Kidney (tissue), 14 donors: ENCODE data around the gene AKIP1. TPM values are rescaled to one million over a fixed set of nuclear protein-coding genes. Genes with fewer than 3 reads are reported as not detected.

Experiments
- DNase-seq, 5 donors: peaks; one replicate each; pipeline ENCODE4 v3.0.0-alpha.2; 2013 to 2020
- FAIRE-seq: peaks from 2 replicates; lab custom pipeline; 2012; peaks lifted over from hg19 to GRCh38; lab: Jason Lieb, UNC
- H3K27ac ChIP-seq, 2 donors: one replicate each; pipeline ENCODE4 v1.7.0; 2013; ENCODE audit warnings: low read depth in 2 of 2, low read length in 2 of 2, inconsistent platforms in 1 of 2
- H3K27me3 ChIP-seq: one replicate; pipeline ENCODE4 v1.7.1; 2013; ENCODE audit warnings: low read length, inconsistent platforms; ENCODE audit not compliant: control insufficient read depth, insufficient read depth
- H3K36me3 ChIP-seq, 3 donors: one replicate each; pipeline versions ENCODE4 v1.7.0 to v1.7.1; 2013; ENCODE audit warnings: low read length in 3 of 3, control low read depth in 1 of 3, inconsistent platforms in 1 of 3; ENCODE audit not compliant: insufficient read depth in 3 of 3, control insufficient read depth in 2 of 3
- H3K4me1 ChIP-seq, 3 donors: one replicate each; pipeline versions ENCODE4 v1.7.0 to v1.7.1; 2013; ENCODE audit warnings: low read length in 3 of 3, inconsistent platforms in 1 of 3, low read depth in 1 of 3; ENCODE audit not compliant: control insufficient read depth in 2 of 3, insufficient read depth in 2 of 3
- H3K4me3 ChIP-seq, 3 donors: one replicate each; pipeline versions ENCODE4 v1.7.0 to v1.8.1; 2013; ENCODE audit warnings: low read length in 3 of 3, control low read depth in 1 of 3, inconsistent platforms in 1 of 3
- H3K9ac ChIP-seq, 3 donors: one replicate each; pipeline versions ENCODE4 v1.7.0 to v1.7.1; 2013; ENCODE audit warnings: low read length in 3 of 3, control low read depth in 1 of 3, inconsistent platforms in 1 of 3
- H3K9me3 ChIP-seq, 3 donors: one replicate each; pipeline versions ENCODE4 v1.7.0 to v1.7.1; 2013; ENCODE audit warnings: low read length in 3 of 3, control low read depth in 1 of 3, inconsistent platforms in 1 of 3; ENCODE audit not compliant: control insufficient read depth in 2 of 3, insufficient read depth in 1 of 3
- CTCF ChIP-seq: IDR thresholded peaks from 3 replicates; pipeline ENCODE4 v1.5.1; 2012; ENCODE audit warnings: mild to moderate bottlenecking, moderate library complexity, borderline replicate concordance; ENCODE audit not compliant: insufficient read depth; ENCODE audit errors: extremely low read depth
- intact Hi-C: fragments of 100-400 bp; cut with DNase I; formaldehyde crosslinking; loops from one replicate; pipeline ENCODE4 v1.11.1; 2022
- polyA plus RNA-seq: library from polyadenylated mRNA; stranded (reverse); fragments of 350-450 nt; fragmentation: Illumina TruSeq; extraction: RNeasy Lipid Tissue Mini Kit (QIAGEN cat#74804); gene quantifications from one replicate; pipeline ENCODE4 v1.2.3, GENCODE V29; 2014; ENCODE audit warnings: low read depth, low replicate concordance; ENCODE audit not compliant: insufficient read depth
- total RNA-seq: library from RNA; stranded (reverse); fragmentation: NEBNext Ultra II Directional; extraction: Animal tissue kit (Norgen Biotek cat#: 25700); gene quantifications from one replicate; pipeline ENCODE4 v1.2.1, GENCODE V29; 2021
- donor health status: control.
- donor health status: control.
- donor health status: control.
- donor health status: control.
- donor health status: control.
- donor health status: DM: yes; HTN: yes; CAD: no.
- donor health status: Normal renal cell carcinoma (clear cell type).

Gene AKIP1
- total and polyA plus RNA-seq, 2 donors from 2014 or later: 23.7 to 27.3 TPM

- Histone ChIP-seq H3K4me3 (no peak overlapping the region), H3K4me1 (peaks cover 0 to 2% (median 0%) of the 10 kb centered on the region in 3 donors), H3K27ac (no peak overlapping the region), H3K9ac (no peak overlapping the region), H3K36me3 (no peaks in the 10 kb centered on the region), H3K27me3 (no peaks in the 10 kb centered on the region), H3K9me3 (no peaks in the 10 kb centered on the region)
- no peak for FAIRE-seq
- no peak for TF ChIP-seq CTCF
- DNase-seq: no peak
- intact Hi-C loops: no loop called here
These were observed 44.0 kb upstream of the AKIP1 start for GRCh38 chr11:8867035-8867434.

- DNase-seq (no peak), FAIRE-seq (no peak)
- Histone ChIP-seq H3K9ac (no peak overlapping the region), H3K4me1 (peaks cover 0 to 2% (median 0%) of the 10 kb centered on the region in 3 donors), H3K27ac (no peak overlapping the region), H3K36me3 (no peaks in the 10 kb centered on the region), H3K27me3 (no peaks in the 10 kb centered on the region), H3K4me3 (peak overlapping the region in 1 of 3 donors; percentile 5), H3K9me3 (no peaks in the 10 kb centered on the region)
- no peak for TF ChIP-seq CTCF
- intact Hi-C loops: no loop called here
These were observed 42.9 kb upstream of the AKIP1 start for GRCh38 chr11:8867931-8868631.

- no peaks in the 10 kb centered on the region for H3K4me1 ChIP-seq
- no peaks in the 10 kb centered on the region for H3K27me3 ChIP-seq
- no peaks in the 10 kb centered on the region for H3K9me3 ChIP-seq
- intact Hi-C loops: no loop called here
- no peak for FAIRE-seq
- no peaks in the 10 kb centered on the region for H3K36me3 ChIP-seq
- peak overlapping the region in 1 of 3 donors; percentile 79 for H3K9ac ChIP-seq
- TF ChIP-seq CTCF: no peak
- H3K4me3 ChIP-seq: peak overlapping the region; percentile 57 to 88 (median 63)
- DNase-seq: peak; percentile 86 to 92 (median 89)
- H3K27ac ChIP-seq: peak overlapping the region; percentile 51 to 69
These were observed 40.4 kb upstream of the AKIP1 start for GRCh38 chr11:8870411-8871170.
